ENCODE results near the gene RPL9.
"Not testable (repeated sequence)": the region's sequence is repeated elsewhere in the genome, so short reads cannot be mapped to it uniquely, and the experiment has no call there.

Gene RPL9

DNA sequence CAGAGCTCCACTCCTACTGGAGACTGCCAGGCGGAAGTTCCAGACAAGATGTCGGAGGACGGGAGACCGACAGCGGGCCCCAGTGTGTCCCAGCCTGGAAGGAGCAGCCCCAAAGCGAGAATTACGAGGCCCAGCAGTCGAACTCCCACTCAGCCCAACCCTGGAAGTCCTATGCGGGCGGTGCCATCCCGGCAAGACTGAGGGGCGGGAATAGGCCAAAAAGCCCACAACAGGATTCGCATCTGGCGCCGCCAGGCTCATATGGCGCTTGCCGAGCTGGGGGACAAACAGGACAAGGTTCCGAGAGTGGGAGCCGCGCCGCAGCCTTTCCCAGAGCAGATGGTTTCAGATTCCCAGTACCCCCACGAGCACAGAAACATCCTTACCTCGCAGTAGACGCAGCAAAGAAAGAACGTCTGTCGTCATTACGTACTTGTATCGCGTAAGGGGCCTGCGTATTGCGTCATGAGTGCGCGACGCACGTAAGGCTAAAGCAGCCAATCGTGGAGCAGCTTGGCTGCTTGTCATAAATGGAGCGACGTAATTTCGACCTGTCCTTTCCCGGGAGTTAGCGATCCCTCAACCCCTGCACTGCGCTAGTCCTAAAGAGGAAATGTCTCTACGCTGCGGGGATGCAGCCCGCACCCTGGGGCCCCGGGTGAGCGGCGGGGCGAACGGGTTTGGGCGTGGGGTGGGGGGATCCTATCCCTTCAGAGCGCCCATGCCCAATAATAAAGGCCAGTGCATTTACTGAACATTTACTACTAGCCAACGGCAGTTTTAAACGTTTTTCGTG lies at the start of gene RPL9, which contains the start of gene LIAS:
Gene RPL9, minus strand, starts transcription at position 418 of the 796 bp plus-strand sequence. CDS start 483 bp downstream, outside the sequence.
Gene LIAS, plus strand, starts transcription at position 552 of the 796 bp plus-strand sequence. Its CDS starts 62 bp downstream, at position 614.
- H3K27me3 ChIP-seq (replicated peaks), result no peaks in the 10 kb centered on the region
- peak within 1 kb of the TSS; percentile 98 for H3K4me3 ChIP-seq (ENCODE audit: low read depth, low read length)
- TF ChIP-seq, protein P1, sequence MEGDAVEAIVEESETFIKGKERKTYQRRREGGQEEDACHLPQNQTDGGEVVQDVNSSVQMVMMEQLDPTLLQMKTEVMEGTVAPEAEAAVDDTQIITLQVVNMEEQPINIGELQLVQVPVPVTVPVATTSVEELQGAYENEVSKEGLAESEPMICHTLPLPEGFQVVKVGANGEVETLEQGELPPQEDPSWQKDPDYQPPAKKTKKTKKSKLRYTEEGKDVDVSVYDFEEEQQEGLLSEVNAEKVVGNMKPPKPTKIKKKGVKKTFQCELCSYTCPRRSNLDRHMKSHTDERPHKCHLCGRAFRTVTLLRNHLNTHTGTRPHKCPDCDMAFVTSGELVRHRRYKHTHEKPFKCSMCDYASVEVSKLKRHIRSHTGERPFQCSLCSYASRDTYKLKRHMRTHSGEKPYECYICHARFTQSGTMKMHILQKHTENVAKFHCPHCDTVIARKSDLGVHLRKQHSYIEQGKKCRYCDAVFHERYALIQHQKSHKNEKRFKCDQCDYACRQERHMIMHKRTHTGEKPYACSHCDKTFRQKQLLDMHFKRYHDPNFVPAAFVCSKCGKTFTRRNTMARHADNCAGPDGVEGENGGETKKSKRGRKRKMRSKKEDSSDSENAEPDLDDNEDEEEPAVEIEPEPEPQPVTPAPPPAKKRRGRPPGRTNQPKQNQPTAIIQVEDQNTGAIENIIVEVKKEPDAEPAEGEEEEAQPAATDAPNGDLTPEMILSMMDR (IDR thresholded peaks at IDR 0.05; ENCODE audit: low read depth, low read length, missing control alignments), result no peak
- peaks cover 43% of the 10 kb centered on the region for H3K36me3 ChIP-seq (replicated peaks)
- peak; percentile 98 for DNase-seq
- in situ Hi-C loops (cut with HindIII; ENCODE audit: low pct_ligation_motif_present, low sequenced_read_pairs), result no loop called here
- H3K27ac ChIP-seq, result peak within 1 kb of the TSS; percentile 94

DNA sequence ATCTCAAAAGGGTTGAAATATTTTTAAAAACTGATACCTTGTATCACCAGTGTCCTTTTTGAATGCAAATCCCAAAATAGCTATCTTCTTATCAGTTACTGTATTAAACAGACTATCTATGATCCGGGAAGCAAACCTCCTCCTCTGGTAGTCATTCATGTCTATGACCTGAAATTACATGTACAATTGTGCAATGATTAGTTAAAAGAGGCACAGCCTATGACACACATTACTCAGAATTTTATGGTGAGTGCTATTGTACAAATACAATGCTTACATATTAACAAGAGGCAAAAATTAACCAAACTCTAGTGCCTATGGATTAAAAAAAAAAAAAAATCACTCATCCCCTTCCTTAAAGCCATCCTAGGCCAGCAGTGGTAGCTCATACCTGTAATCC lies 46.9 kb upstream of the RPL9 start:
- no peaks in the 10 kb centered on the region for H3K27me3 ChIP-seq (replicated peaks)
- TF ChIP-seq, protein P1 (IDR thresholded peaks at IDR 0.05; ENCODE audit: low read depth, low read length, missing control alignments), result no peak
- peaks cover 79% of the 10 kb centered on the region for H3K36me3 ChIP-seq (replicated peaks)
- no peak for DNase-seq
- no peak overlapping the region for H3K27ac ChIP-seq
- in situ Hi-C loops (cut with HindIII; ENCODE audit: low pct_ligation_motif_present, low sequenced_read_pairs), result no loop called here
- no peak overlapping the region for H3K4me3 ChIP-seq (ENCODE audit: low read depth, low read length)

DNA sequence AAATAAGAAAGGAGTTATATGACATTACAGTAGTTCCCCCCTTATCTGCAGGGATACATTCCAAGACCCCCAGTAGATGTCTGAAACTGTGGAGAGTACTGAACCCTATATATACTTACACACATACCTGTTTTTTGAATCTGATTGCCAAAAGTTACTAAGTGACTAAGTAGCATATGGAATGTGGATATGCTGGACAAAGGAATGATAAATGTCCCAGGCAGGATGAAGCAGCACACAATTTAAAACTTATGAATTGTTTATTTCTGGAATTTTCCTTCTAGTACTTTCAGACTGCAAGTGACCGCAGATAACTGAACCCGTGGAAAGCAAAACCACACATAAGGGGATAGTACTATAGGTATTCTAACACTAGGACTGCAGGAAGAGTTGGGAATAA lies 45.8 kb upstream of the RPL9 start:
- Histone ChIP-seq H3K27ac (peak overlapping the region; percentile 2), H3K36me3 (replicated peaks) (peaks cover 79% of the 10 kb centered on the region), H3K27me3 (replicated peaks) (no peaks in the 10 kb centered on the region), H3K4me3 (ENCODE audit: low read depth, low read length) (no peak overlapping the region)
- TF ChIP-seq, protein P1 (IDR thresholded peaks at IDR 0.05; ENCODE audit: low read depth, low read length, missing control alignments), result no peak
- DNase-seq, result no peak
- in situ Hi-C loops (cut with HindIII; ENCODE audit: low pct_ligation_motif_present, low sequenced_read_pairs), result no loop called here

DNA sequence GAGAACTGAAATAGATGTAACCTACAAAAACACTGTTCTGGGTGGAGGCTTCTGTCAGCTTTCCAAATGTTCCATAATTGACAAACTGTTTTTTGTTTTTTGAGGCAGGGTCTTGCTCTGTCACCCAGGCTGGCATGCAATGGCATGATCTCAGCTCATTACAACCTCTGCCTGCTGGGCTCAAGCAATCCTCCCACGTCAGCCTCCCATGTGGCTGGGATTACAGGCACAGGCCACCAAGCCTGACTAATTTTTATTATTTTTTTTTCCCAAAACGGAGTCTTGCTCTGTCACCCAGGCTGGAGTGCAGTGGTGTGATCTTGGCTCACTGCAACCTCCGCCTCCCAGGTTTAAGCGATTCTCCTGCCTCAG lies 43.9 kb upstream of the RPL9 start:
- H3K4me3 ChIP-seq (ENCODE audit: low read depth, low read length); H3K27me3 ChIP-seq (replicated peaks); in situ Hi-C loops (cut with HindIII; ENCODE audit: low pct_ligation_motif_present, low sequenced_read_pairs): not testable (repeated sequence)
- peaks cover 72% of the 10 kb centered on the region for H3K36me3 ChIP-seq (replicated peaks)
- DNase-seq, result peak; percentile 62
- peak overlapping the region; percentile 98 for H3K27ac ChIP-seq

DNA sequence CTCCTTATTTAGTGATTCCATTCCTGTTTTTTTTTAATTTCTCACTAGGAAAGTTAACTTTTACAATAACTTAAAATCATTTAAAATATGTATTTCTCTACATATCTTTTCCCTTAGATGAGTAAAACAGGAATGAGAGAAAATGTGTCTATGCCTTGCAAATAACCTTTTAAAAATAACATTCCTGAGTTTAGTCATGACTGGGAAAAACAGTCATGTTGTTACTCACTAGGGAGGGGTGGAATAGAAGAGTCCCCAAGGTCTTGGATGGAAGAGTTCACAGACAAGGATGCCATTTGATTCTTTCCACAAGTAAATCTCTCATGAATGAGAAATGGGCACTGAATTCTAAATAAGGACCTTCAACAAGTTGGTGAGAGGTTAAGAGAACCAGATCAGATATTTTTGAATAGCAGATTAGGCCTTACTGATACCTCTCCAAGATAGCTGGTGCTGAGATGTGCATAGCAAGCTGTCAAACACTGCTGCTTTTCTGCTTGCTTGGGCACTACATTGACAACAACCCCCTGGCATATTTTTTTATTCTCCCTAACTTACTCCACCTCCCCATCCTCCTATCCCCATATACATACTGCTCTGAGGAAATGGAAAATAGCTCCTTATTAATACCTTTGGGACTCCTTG lies 43.4 kb upstream of the RPL9 start:
- Histone ChIP-seq H3K27me3 (replicated peaks) (no peaks in the 10 kb centered on the region), H3K4me3 (ENCODE audit: low read depth, low read length) (no peak overlapping the region), H3K27ac (peak overlapping the region; percentile 98), H3K36me3 (replicated peaks) (peaks cover 67% of the 10 kb centered on the region)
- in situ Hi-C loops (cut with HindIII; ENCODE audit: low pct_ligation_motif_present, low sequenced_read_pairs), result no loop called here
- TF ChIP-seq, protein P1 (IDR thresholded peaks at IDR 0.05; ENCODE audit: low read depth, low read length, missing control alignments), result no peak
- peak; percentile 65 for DNase-seq

DNA sequence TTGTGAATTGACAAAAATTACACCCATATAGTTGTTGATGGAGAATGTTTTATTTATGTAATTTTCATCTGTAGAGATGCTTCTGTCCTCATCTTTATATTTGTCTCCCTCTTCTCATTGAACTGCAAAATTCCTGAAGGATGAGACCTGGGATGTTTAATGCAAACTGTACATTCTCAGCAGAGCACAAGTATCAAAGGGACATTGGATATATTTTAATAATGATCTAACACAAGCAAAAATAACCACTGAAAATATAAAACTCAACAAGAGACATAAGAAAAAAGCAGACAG lies 40.0 kb upstream of the RPL9 start:
- TF ChIP-seq, protein P1 (IDR thresholded peaks at IDR 0.05; ENCODE audit: low read depth, low read length, missing control alignments), result no peak
- no peak overlapping the region for H3K27ac ChIP-seq
- no peak overlapping the region for H3K4me3 ChIP-seq (ENCODE audit: low read depth, low read length)
- H3K36me3 ChIP-seq (replicated peaks), result peaks cover 42% of the 10 kb centered on the region
- DNase-seq, result no peak
- H3K27me3 ChIP-seq (replicated peaks), result no peaks in the 10 kb centered on the region
- in situ Hi-C loops (cut with HindIII; ENCODE audit: low pct_ligation_motif_present, low sequenced_read_pairs), result no loop called here
